GM12891 (cell line): Measurements from ENCODE around the gene SVOPL.

ENCODE experiments used
- POLR2AphosphoS5 ChIP-seq: IDR thresholded peaks from 2 replicates; pipeline ENCODE4 v1.6.1; 2011; ENCODE audit warnings: low read depth, low read length, control low read depth
- TAF1 ChIP-seq: IDR thresholded peaks from 2 replicates; pipeline ENCODE4 v1.6.1; 2011; ENCODE audit warnings: low read depth, low read length, control low read depth

- no peak for TF ChIP-seq TAF1
- no peak for TF ChIP-seq POLR2AphosphoS5
Observed at GRCh38 chr7:138579136-138579535, 122.0 kb downstream of the SVOPL start.
